Esophagus mucosa (tissue), 1 donor: ENCODE data around the gene C7orf25. TPM values are rescaled to one million over a fixed set of nuclear protein-coding genes. Genes with fewer than 3 reads are reported as not detected.
A peak's percentile ranks its signal among the peaks of the same experiment; 100 is the strongest.

Source experiments
- ATAC-seq: fragments of 200-7000 bp; cut with Tn5 transposase; one replicate; pipeline ENCODE4 v1.9.1; 2020
- total RNA-seq: library from RNA; stranded (reverse); gene quantifications from one replicate; pipeline ENCODE4 v1.2.4, GENCODE V29; 2023
- donor health status: DM: yes; HTN: yes; CAD: no.

Gene C7orf25
- 3.8 TPM for total RNA-seq

DNA sequence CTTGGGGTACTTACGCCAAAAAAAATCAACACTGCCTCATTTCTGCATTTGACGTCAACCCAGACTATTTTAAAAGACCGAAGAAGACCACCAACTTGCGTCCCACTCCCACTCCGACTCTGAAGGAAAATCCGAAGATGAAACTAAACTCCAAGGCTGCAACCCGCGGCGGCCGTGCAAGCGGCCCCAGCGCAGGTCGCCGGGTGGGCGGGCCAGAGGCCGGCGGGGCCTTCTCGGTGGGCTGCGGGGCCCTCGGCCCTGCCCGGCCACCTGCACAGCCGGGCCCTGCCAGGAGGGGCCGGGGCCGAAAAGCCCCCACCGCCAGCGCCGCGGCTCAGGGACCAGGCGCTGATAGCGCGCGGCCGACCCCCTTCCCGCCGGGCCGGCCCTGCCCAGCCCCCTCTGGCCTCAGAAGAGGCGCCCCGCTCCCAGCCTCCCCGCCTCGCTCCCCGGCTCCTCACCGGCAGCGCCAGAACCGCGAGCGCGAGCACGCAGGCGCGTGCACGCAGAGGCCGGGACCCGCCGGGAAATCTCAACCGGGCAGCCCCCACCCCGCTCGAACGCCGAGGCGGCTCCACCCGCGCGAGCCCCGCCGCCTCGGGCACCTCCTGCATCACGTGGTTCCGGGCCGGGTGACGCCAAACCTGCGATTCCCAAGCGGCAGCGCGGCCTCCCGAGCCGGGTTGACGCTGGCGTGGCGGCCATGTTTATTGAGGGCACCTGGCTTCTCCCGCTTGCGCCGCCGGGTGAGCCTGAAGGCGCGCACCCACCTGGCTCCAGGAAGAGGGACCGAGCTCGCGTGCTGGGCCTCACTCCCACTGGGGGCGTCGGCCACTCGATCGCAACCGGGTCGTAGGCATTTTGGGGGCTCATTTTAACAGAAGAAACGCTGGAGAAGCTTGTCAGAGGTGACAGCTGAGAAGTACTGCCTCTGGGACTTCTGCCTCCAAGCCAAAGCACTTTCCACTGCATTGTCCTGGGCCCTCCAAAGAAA lies at the start of gene C7orf25:
Gene C7orf25, minus strand, starts transcription at position 617 of the 994 bp plus-strand sequence. CDS start 1,170 bp downstream, outside the sequence.
- ATAC-seq, result peak; percentile 95

DNA sequence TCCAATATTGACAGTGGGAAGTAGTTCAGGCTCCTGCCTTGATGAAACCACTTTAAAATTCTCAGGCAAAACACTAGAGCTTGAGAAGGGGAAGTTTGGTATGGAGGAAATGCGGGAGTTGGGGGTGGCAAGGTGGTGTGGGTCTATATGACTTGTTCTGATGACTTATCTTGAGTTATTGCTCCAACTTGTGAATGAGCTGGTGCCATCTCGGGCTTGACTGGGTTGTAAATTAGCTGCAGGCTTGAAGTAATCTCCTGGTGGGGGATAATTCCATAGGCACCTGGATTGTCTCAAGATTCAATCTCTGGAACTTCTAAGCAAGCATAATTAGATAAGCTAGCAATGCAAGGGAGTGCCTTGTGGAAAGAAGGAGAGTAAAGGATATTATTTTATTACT lies 49.3 kb upstream of the C7orf25 start:
- no peak for ATAC-seq

DNA sequence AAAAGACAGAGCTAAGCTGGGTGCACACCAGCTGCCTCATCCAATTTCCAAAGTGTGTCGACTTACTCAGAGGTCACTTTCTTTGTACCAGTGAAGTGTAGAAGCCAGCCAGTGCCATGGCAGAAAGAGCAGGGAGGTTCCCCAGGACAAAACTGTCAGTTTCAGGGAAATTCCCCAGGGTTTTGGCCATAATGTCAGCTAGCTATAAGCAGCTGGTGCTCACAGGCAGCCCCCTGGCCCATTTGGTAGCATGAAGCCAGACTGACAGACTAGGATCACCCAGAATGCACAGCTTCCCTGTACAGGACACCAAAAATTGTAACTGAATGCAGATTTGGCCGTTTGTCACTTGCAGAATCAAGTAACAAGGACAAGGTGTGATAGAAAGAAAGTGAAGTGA lies 48.9 kb upstream of the C7orf25 start:
- ATAC-seq, result no peak

DNA sequence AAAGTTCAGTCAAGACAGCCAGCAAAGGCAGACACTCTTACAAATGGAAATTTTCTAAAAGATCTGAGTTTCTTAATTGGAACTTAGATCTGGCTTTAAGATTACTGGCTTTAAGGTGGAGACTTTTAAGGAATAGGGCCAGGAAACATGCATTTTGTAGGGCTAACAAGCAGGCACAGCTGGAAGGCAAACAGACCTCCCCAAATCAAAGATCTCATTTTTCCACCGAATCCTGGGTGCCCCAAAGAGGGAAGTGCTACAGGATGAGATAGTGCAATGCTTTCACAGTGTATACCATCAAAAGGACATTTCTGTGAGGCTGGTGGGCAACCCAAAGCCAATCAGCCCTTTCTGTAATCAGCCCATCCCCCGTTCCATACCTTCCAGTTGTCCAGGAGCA lies 47.7 kb upstream of the C7orf25 start:
- ATAC-seq, result no peak

DNA sequence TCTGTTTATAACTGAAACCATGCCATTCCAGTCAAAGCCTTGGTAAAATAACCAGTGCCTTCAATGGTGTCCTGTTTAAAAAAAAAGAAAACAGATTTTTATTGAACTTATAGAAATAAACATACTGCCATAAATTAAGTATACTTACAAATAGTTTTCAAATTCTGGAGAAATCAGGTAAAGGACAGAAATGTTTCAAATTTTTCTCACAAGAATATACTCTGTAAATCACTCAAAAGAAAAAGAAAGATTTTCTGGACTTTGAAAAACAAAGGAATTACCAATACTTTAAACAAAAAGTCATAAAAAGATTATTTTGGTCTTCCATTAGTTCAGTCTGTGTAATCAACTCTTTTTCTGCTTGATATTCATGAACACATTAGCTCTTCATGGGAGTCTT lies 44.2 kb upstream of the C7orf25 start:
- no peak for ATAC-seq

DNA sequence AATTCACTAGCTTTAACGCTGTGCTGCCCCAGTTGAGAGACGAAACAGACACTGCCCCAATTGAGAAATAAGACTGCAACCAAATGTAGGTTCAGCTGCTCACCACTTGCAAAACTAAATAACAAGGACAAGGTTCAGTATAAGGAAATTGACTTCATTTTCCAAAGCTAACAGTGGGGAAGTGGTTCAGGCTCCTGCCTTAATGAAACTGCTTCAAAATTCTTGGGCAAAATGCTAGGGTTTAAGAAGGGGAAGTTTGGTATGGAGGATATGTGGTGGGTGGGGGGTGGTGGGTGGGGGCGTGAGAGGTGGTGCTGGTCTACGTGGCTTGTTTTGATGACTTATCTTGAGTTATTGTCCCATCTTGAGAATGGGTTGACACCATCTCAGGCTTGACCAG lies 42.1 kb upstream of the C7orf25 start:
- ATAC-seq, result no peak

DNA sequence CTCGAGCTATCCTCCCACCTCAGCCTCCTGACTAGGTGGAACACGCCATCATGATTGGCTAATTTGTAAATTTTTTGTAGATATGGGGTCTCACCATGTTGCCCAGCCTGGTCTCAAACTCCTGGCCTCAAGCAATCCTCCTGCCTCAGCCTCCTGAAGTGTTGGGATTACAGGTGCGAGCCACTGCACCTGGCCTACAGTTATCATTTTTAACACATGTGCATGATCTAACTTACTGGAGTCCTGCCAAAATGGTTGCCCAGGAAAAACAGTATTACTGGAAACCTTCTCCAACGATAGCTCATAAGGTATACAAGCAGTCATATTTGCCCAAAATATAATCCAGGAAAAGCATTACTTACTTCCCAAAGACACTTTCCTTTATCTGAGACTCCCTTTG lies 40.5 kb upstream of the C7orf25 start:
- no peak for ATAC-seq

DNA sequence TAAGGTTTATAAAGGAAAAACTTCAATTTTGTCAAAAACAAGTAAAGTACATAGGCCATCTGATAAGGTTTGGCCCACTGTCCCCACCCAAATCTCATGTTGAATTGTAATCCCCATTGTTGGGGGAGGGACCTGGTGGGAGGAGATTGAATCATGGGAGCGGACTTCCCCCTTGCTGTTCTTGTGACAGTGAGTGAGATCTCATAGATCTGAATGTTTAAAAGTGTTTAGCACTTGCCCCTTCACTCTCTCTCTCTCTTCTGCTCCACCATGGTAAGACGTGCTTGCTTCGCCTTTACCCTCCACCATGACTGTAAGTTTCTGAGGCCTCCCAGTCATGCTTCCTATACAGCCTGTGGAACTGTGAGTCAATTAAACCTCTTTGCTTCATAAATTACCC lies 38.5 kb upstream of the C7orf25 start:
- ATAC-seq, result no peak

DNA sequence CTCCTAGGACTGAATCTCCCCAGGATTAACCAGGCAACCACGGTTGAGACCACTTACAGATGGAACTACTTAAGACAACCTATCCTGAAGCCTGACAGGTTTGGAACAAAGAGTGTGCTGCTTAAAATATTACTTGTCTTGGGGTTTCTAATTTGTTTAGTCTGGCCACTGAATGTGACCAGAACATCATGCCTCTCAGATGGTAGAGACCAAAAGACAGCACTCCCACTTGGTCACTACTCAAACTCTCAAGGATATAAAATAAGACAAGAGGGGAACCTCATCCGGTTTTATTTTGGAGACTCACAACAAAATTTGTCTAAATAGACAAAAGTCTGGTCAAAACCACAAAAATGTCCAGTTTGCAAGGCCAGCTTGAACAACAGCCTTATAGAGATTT lies 35.7 kb upstream of the C7orf25 start:
- no peak for ATAC-seq

DNA sequence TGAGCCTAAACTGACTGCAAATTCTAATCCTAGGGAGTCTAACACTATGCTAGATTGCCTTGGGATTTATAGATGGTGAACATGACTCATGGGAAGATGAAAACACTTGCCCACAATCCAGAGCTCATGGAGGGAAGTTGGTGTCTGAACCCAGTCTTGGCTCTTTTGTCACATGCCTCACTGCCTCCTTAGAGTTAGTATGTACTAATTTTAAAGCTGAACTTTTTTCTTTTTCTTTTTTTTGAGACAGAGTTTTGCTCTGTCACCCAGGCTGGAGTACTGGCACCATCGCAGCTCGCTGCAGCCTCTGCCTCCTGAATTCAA lies 34.7 kb upstream of the C7orf25 start:
- no peak for ATAC-seq

DNA sequence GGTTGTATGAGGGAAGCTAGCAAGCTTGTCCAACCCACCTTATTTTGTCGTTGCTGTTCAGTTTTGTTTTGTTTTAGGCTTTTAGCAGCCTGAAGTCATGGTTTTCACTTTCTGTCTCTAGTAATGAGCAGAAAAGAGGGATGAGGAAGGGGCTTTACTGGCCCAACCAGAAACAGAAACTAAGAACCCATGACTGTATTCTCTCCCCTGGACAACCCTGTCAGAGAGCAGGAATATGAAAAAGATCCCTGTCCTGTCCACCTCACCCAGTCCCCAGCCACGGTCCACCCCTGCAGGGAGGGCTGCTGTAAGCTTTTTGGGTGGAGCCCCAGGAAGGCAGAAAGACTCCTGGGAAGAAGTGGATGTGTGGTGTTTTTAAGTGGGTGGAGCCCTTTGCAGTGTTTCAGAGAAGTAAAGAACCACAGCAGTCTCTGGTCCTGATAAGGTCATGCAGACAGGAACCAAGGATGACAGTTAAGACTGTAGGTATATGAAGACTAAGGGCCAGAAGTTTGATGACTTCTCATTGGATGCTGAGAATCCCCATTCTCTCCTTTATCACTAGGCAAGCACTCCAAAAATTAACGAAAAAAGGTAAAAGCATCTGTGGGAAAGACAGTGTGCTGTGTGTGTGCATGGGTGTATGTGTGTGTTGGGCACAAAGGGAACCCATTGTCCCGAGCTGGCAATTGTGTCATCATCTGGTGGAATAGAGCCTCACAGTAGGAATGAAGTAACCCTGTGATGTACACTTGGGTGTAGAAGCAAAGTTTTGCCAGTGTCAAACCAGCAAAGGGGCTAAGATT lies 34.2 kb upstream of the C7orf25 start:
- no peak for ATAC-seq

DNA sequence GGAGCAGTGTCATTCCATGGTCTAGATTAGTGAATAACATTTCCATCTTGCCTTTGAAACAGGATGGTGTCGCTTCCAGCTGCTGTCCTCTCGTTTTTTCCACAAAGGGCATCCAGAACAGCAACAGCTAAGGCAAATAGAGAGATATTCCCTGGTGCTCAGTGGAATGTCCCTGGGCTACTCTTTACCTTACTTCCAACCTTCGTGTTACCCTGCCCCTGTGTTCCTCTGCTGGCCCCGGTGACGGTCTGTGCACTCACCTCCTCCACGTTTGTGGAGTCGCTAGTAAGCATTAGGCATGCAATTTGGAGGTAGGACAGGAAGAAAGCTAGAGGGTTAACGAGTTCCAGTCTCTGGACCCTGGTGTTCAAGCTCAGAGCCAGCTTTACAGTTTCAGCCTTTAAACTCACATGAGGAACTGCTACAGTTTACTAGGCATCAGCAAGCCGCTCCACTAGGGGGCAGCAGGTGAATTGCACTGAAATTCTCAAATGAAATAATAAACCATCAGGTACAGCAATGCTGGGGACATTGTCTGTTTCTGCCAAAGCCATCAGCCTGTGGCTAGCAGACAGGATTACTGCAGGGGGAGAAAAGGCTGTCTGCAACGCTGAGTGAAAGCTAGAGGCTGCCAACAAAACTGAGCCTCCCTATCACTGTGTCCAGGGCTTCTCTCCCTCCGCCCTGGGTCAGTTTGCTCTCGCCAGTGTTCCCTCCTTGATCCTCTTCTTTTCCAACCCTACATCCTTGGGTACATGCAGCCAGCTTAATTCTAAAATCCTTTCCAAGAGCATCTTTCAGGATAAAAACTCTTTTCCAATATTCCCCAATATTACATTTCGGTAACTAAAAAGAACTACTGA lies 29.3 kb upstream of the C7orf25 start:
- peak; percentile 69 for ATAC-seq

DNA sequence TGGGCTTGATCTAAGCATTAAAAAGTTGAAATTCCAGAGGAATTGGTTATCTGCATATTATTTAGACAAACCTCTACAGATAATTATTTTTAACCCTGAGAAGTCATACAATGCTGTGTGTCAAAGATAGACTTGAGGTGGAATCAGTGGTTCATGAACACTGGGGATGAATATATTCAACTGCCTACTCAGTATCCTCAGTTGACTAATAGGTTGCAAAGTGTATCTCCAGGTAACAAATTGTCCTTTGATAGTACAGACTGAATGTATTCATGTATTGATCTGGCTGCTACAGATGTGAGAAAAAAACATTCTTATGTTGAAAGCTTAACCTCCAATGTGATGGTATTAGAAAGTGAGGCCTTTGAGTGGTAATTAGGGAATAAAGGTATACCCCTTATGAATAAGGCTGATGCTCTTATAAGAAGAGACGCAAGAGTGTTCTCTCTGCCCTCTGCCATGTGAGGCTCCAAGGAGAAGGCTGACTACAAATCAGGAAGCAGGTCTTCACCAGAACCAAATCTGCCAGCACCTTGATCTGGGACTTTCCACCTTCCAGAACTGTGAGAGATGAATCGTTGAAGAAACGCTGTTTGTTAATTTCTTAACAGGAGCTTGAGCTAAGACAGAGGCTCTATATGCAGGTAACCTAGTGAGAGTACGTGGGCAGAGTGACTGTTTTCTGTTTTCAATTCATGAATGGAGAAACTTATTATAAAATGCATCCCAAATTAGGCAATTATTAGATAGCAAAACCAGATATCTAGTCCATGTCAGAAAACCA lies 27.8 kb upstream of the C7orf25 start:
- no peak for ATAC-seq

DNA sequence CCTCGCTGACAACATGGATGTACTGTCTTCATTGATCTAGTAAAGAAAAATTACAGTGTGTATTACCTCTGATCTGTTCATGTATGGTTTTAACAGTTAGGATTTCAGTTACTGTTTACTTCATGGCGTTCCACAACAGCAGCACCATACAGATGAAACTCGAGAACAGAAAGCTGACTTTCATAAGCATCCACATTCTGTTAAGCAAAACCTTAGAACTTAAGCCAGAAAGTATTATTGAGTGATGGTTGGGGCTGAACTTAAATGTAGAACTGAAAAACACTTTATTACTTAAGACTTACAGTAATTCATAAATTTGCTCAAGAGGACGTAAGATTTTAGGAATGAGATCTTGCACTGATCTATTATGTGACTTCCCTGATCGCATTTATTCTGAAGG lies 24.0 kb upstream of the C7orf25 start:
- no peak for ATAC-seq

DNA sequence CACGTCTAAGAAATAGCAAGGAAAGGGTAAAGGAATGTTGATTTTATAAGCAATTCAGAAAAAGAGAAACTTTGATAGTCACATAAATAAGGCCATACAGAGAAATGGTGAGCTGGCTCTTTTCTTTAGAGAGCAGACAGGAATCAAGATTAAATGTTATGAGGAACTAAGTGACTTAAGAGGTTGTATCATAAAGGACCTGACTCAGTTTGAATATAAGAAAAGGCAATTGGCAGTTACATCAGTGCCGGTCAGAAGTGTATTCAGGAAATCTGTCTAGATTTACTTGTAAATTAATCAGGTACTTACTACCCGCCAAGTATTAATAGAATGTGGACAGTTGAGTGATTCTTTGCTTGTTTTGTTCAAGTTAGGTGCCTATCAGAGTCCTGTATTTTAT lies 22.4 kb upstream of the C7orf25 start:
- ATAC-seq, result no peak

DNA sequence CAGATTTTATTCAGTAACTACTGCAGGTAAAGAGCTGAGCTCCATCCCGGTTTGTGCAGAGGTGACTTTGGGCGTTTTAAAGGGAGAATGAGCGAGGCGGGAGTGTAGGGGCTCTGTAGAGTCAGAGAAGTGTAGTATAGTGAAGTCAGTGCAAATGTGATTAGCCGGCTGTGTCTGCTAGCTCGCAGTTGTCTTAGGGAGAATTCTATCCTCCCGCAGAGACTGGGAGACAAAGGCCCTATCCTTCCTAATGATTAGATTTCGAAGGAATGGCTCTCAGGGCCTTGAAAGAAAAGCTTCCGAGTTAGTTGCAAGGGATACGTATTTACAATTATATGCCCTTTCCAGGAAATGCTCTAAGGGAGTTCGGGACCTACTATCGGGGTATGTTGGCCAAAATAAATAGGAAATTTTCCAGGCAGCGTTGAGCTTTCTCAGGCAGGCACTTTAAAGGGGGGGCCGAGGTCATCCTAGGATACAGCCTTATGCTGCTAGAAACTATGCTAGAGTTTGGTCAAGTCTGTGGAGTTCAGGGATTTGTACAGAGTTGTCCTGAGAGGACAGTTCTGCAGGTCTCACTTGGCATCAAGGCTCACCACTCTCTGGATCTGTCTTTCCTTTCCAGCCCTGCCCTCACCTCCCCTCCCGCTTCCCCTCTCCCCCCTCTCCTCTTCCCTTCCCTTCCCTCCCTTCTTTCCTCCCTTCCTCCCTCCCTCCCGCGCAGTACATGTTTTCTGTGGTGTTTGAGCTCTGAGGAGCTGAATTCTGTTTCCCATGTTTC lies 21.1 kb upstream of the C7orf25 start:
- ATAC-seq, result no peak

DNA sequence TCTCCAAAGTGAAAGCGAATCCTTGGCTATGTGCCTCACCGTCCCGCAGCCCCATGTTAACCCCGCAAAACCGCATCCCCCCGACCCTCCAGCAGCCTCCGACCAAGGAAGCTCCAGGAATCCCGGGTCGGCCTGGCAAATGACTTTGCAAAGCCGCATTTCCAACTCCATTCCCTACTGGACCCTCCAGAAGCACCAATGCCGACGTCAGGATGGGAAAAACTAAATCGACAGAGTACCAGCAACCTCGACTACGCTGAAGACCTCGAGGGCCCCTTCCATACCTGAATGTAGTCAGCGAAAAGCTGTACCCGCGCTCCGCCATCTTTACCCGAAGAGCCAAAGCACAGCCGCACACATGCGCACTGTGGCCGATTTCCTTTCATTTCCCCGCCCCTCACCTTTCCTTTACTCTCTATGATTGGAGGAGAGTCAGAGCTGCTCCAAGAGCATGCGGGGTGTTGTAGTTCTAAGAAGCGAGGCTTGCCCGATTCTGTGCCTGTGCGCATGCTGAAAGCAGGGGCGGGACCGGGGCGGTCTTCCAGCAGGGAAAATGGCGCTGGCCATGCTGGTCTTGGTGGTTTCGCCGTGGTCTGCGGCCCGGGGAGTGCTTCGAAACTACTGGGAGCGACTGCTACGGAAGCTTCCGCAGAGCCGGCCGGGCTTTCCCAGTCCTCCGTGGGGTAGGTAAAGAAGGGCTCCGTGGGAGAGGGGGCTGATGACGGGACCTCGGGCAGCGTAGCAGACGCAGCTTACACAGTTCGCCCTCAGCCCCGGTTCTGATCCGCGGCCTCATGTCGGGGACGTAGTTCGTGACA lies 20.2 kb upstream of the C7orf25 start, which contains the start of the genes MRPL32 and PSMA2:
Gene MRPL32, plus strand, starts transcription at position 543 of the 818 bp plus-strand sequence. Its CDS starts 11 bp downstream, at position 554.
Gene PSMA2, minus strand, starts transcription at position 341 of the 818 bp plus-strand sequence. Its CDS starts 16 bp downstream, at position 325.
- ATAC-seq, result peak; percentile 100

DNA sequence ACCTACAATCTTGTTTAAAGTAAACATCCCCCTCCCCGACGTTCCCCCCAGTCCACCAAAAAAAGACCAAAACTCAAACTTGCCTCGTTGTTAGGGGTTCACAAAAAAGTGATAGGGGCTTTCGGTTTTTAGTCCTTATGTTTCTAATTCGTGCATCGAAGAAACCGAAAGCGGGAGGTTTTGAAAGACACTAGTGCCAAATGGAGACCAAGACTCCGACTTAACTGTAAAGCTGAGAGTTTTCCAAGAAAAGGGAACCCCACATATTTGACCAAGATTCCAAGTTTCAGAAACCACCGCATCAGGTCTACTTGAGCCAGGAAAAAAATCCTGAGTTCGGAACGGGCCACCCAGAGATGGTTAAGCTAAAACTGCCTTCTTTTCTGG lies 19.6 kb upstream of the C7orf25 start:
- ATAC-seq, result no peak

DNA sequence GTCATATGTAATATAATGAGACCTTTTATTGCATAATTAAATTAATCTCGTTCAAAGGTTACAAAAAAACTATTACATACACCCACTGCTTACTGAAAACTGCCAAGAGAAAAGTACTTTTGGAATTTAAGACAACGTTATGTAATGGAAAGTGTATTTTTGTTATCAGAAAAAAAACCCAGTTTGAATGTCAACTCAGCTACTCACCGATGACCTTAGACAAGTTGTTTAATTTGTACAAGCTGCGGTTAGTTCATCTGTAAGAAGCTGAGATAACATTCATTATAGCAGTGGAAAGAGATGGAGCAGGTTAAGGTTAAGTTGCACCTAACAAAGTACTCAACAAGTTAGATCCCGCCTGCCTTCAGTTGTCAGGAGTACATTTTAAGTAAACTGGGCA lies 19.0 kb upstream of the C7orf25 start:
- ATAC-seq, result no peak

DNA sequence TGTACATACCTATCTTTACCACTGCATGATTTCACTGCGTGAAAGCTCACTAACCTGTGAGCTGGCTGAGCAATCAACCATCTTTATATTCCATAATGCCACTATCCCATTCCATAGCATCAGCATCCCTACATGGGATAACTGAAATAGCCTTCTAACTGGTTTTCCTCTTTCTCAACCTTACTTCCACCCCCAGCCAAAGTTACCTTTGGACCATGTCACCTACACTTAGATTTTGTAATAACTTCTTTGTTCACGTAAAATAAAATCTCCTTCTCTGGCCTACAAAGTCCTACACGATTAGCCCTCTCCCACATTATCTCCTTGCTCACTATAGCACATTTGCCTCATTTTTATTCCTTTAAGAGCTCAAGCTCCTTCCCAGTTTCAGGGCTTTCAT lies 17.6 kb upstream of the C7orf25 start:
- ATAC-seq, result no peak
